PC-9 (cell line): ENCODE data around the gene CENPP.

Experiments used
- CTCF ChIP-seq: fragments of 200-600 bp; sonication (generic); conservative IDR thresholded peaks from 2 replicates; pipeline ENCODE4 v1.6.1; 2017; ENCODE audit warnings: mixed run types, antibody characterized with exemption, mild to moderate bottlenecking, moderate library complexity
- EZH2 ChIP-seq: fragments of 200-600 bp; sonication (generic); IDR thresholded peaks from 2 replicates; pipeline ENCODE4 v1.8.0; 2017; ENCODE audit warnings: antibody characterized with exemption, low read depth

- no peak for TF ChIP-seq CTCF
- TF ChIP-seq EZH2: no peak
Measured at GRCh38 chr9:92395617-92396016, 69.9 kb downstream of the CENPP start.
